HT-29 (cell line): ENCODE data around the gene OBSCN. TPM values are rescaled to one million over a fixed set of nuclear protein-coding genes. Genes with fewer than 3 reads are reported as not detected.

Source experiments
- DNase-seq: peaks from one replicate; pipeline ENCODE4 v3.0.0-alpha.2; 2015; ENCODE audit warnings: low spot score
- total RNA-seq: library from RNA; depleted of rRNA; stranded (reverse); fragments of >200 nt; shearing (Covaris generic); gene quantifications from 2 replicates; pipeline ENCODE4 v1.2.3, GENCODE V29; 2014

Gene OBSCN
- total RNA-seq, 1 experiment from 2014 or later: 16.7 TPM

DNA sequence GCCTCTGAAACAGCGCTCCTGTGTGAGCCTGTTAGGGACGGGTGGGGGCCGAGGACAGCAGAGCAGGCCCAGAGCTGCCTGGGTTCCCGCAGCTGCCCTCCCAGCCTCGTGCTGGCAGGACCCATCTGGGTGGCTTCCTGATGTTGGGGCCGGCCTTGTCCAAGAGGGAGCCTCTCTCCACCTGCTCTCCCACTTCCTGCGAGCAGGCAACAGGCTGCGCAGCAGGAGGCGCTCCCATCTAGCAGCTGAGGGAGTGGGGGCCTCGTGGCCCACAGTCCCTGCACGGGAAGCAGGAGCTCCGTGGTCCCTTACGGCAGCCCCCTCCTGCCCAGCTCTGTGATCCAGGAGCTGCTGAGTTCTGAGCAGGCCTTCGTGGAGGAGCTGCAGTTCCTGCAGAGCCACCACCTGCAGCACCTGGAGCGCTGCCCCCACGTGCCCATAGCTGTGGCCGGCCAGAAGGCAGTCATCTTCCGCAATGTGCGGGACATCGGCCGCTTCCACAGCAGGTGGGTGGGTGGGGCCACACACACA lies 130.7 kb downstream of the OBSCN start:
- no peak for DNase-seq

DNA sequence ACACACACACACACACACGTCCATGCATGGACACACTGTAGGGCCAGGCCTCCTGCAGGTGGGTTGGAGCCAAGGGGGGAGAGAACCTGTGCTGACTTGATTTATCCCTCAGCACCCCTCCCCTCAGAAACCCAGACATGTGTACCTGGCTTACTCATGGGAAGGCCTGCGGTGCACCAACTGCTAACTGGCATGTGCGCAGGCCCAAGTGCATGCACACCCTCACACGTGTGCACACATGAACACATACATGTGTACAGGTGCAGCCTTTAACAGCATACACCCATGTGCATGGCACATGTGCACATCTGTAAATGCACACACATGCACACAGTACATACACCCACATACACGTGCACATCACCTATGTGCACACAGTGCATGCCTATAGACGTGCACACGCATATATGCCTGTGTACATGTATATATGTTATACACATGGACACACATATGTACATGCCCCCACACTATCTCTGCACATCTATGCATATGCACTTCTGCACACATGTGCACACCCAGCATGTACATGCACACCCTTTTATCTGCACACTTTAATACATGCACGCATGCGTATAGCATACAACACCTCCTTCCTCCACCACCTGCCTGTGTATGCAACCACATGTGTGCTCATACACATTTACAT lies 131.3 kb downstream of the OBSCN start:
- no peak for DNase-seq

DNA sequence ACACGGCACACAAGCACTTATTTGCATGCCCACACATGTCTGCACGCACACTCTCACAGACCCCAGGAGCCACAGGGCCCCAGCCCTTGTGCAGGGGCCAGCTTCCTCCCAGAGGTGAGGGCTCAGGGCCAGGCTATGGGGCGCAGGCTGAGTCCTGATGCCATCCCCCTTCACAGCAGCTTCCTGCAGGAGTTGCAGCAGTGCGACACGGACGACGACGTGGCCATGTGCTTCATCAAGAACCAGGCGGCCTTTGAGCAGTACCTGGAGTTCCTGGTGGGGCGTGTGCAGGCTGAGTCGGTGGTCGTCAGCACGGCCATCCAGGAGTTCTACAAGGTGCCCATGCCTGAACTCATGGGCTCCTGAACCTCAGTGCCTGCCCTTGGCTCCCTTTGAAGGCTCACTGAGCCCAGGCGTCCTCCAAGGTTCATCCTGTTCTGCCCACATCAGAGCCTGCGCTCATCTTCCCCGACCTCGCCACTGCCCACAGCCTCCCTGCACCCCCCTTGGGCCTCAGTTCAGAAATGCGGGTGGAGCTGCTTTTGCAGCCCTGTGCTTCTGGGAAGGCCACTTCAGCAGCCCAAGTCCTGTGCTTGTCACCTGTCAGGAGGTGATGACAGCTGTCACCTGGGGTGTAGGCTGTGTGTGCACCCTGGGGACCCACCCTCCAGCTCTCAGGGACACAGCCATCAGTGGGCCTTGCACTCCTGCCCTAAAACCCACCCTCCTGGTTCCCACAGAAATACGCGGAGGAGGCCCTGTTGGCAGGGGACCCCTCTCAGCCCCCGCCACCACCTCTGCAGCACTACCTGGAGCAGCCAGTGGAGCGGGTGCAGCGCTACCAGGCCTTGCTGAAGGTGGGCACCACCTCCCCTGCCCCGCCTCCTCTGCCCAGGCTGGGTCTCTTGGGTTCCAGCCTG lies 132.2 kb downstream of the OBSCN start:
- DNase-seq: no peak

DNA sequence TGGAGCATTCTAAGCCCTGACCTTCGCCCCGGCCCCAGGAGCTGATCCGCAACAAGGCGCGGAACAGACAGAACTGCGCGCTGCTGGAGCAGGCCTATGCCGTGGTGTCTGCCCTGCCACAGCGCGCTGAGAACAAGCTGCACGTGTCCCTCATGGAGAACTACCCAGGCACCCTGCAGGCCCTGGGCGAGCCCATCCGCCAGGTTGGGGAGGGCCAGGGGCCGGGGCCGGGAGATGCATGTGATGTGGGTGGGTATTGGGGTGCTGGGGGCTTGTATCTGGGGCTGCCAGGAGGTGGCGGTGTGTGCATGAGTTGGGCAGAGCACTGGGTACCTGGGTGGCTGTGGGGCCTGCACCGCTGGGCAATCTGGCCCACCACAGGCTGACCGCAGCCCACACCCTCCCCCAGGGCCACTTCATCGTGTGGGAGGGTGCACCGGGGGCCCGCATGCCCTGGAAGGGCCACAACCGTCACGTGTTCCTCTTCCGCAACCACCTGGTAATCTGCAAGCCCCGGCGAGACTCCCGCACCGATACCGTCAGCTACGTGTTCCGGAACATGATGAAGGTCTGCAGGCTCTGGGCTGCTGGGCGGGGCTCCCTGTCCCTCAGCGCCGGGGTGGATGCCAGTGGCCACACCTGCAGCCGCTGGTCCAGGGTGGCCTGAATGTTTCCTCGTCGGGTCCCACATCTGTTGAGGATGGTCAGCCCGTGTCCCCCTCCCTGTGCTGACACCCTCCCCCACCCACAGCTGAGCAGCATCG lies 133.0 kb downstream of the OBSCN start:
- DNase-seq: peak; percentile 31

DNA sequence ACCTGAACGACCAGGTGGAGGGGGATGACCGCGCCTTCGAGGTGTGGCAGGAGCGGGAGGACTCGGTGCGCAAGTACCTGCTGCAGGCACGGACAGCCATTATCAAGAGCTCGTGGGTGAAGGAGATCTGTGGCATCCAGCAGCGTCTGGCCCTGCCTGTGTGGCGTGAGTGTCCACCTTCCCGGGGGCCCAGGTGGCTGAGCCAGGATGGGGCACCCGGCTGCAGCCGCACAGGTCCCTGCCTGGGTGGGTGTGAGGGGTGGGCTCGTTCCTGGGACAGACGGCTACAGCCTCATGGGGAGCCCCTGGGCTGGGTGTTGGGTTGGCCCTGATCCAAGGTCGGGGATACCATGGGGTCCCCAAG lies 133.6 kb downstream of the OBSCN start:
- no peak for DNase-seq

- no peak for DNase-seq
These were observed 134.2 kb downstream of the OBSCN start for GRCh38 chr1:228341814-228342626.

DNA sequence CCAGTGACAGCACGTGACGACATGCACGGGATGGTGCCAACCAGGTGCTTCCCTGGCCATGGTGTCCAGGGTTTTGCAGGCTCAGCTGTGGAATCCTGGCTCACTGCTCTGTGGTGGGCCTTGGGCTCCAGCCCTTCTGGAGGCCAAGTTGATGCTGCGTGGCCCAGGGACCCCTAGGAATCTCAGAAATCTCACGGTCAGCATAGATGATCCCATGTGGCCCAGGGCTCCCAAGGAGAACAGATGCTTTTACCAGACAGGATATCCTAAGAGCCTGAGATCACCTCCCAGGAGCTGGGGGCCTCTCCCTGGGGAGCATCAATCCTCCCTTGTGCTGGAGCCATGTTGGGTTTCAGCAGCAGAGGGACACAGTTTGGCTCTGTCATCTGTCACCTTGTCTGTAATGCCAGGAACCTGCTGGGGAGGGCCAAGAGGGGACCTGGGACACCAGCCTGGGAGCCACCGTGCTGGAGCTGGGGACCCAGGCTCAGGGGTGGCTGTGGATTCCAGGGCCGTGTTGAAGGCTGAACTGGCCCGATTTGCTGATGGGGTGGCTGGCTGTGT lies 134.9 kb downstream of the OBSCN start:
- no peak for DNase-seq

DNA sequence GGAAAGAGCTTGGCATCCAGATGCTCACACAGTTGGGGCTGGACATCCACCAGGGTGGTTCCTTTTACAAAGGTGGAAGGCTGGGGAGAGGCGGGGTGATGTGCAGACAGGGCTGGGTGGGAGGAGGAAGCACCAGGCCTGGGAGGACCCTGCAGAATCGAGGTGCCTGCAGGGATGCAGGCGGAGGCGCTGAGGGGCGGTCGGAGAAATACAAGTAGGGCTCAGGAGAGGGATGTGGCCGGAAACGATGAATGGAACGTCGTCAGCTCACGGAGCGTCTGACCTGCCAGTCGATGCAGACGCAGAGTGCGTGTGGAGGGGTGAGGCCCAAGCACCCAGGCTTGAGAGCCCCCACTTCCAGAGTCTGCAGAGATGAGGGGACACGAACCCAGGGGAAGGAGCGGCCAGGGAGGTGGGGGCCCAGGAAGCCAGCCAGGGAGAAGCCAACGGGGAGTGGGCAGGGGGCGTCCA lies 135.4 kb downstream of the OBSCN start:
- no peak for DNase-seq

DNA sequence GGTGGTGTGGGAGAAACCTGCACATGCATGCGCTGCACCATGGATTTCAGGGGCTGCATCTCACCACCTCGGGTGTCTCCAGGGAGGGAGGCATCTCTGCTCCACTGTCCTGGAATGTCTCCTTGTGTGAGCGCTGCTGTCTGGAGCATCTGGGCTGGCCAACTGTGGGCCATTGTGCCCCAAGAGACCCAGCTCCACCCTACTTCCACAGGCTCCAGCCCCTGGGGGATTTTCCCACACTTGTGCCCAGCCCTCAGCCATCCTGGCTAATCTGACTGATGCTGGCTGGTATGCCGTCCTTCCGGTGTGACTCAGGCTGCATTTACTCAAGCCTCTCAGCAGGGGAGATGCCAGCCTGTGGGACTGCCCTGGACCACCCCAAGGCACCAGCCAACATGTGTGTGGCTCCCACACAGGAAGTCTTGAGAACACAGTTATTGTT lies 136.8 kb downstream of the OBSCN start:
- no peak for DNase-seq

DNA sequence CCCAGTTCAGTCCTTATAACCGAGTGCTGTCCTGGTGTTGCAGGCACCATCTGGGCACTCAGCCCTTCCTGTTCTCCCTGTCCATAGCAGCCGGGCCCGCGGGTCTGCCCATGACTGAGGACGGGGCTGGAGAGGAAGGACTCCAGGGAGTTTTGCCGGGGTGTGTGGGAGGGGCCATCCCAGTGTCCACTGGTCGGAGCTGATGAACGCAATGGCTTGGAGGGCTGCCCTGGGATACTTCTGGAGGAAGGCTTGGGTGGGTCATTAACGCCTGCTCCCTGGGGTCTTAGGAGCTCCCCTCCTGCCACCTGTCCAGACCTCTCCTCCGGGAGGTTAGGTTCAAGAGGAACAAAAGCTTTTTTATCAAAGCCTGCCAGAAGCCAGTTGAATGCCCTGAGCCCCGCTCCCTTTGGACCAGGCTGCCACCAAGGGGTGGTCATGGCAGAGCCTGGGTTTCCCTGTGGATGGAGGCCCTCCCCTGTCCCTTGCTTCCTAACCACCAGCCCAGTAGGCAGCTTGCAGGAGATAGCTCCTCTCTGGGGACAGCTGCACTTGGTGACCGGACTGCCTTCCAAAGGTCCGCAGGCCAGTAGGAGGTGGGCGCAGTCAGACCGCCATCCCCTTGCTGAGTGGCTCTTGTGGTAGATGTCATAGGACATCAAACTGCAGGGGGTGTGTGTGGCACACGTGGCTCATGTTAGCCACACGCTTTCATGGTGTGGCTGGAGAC lies 137.5 kb downstream of the OBSCN start:
- no peak for DNase-seq

GRCh38 chr1:228346731-228347130 lies 138.9 kb downstream of the OBSCN start:
- DNase-seq: no peak

DNA sequence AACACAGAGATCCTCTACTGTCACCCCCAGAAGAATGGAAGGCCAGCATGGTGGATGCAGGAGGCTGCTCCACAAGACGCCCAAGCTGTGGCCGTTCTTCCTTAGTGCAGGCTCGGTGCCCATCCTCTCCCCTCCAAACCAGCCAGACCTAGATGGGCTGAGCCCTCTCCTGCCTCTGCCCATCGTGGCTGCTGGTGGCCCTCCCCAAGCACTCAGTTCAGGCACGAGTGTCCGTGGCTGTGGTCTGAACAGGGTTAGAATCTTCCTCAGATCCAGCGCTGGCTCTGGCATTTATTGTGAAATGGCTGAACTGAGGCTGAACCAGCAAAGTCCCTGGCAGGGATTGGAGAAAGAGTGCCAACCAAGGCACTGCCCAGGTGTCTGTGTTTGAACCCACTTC lies 139.3 kb downstream of the OBSCN start:
- DNase-seq: no peak

DNA sequence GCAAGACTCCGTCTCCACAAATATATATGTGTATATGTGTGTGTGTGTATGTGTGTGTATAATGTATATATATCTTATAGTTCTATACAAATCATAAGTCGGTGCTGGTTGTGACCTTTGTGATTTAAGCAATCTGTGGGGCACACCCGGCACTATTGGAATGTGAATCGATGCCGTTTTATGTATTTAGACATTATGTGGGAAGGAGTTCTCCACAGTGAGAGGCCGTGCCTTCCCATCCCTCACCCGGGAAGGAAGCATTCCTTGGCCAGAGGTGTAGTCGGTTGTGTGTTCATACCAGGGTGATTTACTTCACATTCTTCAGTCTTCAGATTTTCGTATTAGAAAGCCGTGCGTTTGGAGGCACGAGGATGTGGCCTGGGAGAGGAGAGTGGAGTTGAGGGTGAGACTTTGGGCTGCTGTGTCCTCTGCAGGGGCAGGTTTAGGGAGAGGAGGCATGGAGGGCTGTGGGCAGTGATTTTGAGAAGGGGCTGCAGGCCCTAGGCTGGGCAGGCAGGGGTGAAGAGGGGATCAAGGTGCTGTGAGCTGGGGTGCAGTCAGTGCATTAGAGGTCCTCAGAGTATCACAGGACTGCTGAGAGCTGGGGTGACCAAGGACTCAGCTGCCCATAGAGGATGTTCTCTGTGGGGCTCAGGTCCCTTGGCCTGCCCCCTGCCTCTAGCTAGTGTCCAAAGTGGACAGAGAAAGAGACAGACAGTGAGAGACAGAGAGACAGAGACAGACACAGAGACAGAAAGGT lies 141.0 kb downstream of the OBSCN start:
- DNase-seq: peak; percentile 46

DNA sequence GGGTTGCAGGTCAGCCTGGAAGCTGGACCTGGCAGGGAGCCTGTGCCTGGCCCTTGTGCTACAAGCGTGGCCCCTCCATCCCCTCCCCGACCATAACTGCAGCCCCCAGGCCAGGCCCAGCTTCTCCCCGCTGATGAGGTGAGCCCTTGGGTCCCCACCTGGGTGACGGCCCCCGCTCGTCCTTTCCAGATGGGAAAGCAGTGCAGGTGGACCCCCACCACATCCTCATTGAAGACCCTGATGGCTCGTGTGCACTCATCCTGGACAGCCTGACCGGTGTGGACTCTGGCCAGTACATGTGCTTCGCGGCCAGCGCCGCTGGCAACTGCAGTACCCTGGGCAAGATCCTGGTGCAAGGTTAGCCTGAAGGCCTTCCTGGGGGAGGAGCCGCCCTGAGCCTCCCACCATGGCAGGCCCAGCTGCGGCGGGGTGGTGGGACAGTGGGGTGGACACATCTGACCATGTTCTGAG lies 141.9 kb downstream of the OBSCN start:
- no peak for DNase-seq

DNA sequence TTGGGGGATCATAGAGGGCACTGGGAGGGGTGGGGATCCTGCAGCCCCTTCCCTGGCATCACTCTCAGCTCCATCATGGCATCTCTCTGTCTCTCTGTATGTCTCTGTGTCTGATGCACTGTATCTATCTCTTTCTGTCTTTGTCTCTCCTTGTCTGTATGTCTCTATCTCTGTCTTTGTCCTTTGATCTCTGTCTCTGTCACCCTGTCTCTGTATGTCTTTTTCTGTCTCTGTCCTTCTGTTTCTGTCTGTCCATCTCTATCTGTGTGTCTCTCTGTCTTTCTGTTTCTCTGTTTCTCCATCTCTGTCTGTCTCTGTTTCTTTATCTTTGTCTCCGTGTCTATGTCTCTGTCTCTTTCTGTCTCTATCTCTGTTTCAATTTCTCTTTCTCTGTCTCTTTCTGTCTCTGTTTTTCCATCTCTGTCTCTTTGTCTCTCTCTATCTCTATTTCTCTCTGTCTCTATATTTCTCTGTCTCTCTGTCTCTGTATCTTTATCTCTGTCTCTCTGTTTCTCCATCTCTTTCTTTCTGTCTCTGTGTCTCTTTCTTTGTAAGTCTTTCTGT lies 142.4 kb downstream of the OBSCN start:
- DNase-seq: no peak

- DNase-seq: no peak
These were observed 143.3 kb downstream of the OBSCN start for GRCh38 chr1:228350831-228351781.

DNA sequence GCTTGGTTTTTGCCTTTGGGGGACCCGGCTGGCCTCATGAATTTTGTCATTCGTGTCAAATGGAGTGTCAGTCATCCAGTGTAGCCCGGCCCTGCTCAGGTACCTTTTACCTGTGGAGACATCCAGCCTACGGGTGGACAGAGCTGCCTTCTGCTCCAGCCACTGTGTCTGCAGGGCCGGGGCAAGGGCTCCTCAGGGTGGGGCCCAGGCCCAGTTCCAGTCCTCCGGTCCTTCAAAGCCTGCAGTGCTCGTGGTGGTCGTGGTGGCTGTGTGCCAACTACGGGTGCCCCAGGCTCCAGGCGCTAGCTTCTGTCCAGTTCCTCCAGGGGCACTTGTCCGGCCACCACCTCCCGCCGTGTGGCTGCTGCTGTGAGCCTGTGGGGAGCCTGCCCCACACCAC lies 144.0 kb downstream of the OBSCN start:
- no peak for DNase-seq
